Activated CD8-positive, alpha-beta T cell treated with anti-CD3 and anti-CD28 coated beads for 36 hours (primary cell): Measurements from ENCODE around the gene TMEM161A. TPM values are rescaled to one million over a fixed set of nuclear protein-coding genes. Genes with fewer than 3 reads are reported as not detected.
"Not testable (repeated sequence)": the region's sequence is repeated elsewhere in the genome, so short reads cannot be mapped to it uniquely, and the experiment has no call there.

Experiments
- ATAC-seq: fragments of 200-7000 bp; cut with Tn5 transposase; one replicate; pipeline ENCODE4 v1.10.0; 2021; ENCODE audit warnings: mild to moderate bottlenecking, moderate library complexity
- CTCF ChIA-PET: fragments of 350-600 bp; sonication (Branson Sonifier 250); formaldehyde crosslinking; loops from one replicate; lab custom pipeline; 2021; ENCODE audit warnings: antibody characterized with exemption; lab: Charles Lee
- POLR2A ChIA-PET: fragments of 350-600 bp; sonication (Branson Sonifier 250); formaldehyde crosslinking; loops from one replicate; lab custom pipeline; 2021; ENCODE audit warnings: antibody characterized with exemption; lab: Charles Lee
- DNase-seq: peaks from one replicate; pipeline ENCODE4 v3.0.0-alpha.2; 2020
- H3K27ac Mint-ChIP-seq: one replicate; pipeline ENCODE4 v1.8.0; 2021; ENCODE audit warnings: mild to moderate bottlenecking, mixed read lengths
- H3K27me3 Mint-ChIP-seq: one replicate; pipeline ENCODE4 v1.8.0; 2021; ENCODE audit warnings: mixed read lengths
- H3K36me3 Mint-ChIP-seq: one replicate; pipeline ENCODE4 v1.8.0; 2021; ENCODE audit warnings: low read depth, mixed read lengths
- H3K4me1 Mint-ChIP-seq: one replicate; pipeline ENCODE4 v1.8.0; 2021; ENCODE audit warnings: low read depth, mixed read lengths
- H3K4me3 Mint-ChIP-seq: one replicate; pipeline ENCODE4 v1.8.0; 2021; ENCODE audit warnings: mild to moderate bottlenecking, moderate library complexity, mixed read lengths
- H3K9me3 Mint-ChIP-seq: one replicate; pipeline ENCODE4 v1.8.0; 2021; ENCODE audit warnings: mixed read lengths
- CTCF ChIP-seq: fragments of 200-600 bp; IDR thresholded peaks from one replicate; pipeline ENCODE4 v1.8.0; 2022; ENCODE audit warnings: antibody characterized with exemption, mild to moderate bottlenecking
- intact Hi-C: fragments of 100-400 bp; cut with micrococcal nuclease; formaldehyde crosslinking; loops from one replicate; pipeline ENCODE4 v1.10.0; 2022
- total RNA-seq, 2 experiments: library from RNA; stranded (reverse); gene quantifications; one replicate each; pipeline ENCODE4 v1.2.3, GENCODE V29; 2021

Gene TMEM161A
- total RNA-seq, 2 experiments from 2014 or later, result 24.4 to 26.2 TPM

- POLR2A ChIA-PET, result no interaction called here
- Mint-ChIP-seq H3K4me1 (no peaks in the 10 kb centered on the region), H3K4me3 (no peak overlapping the region), H3K27ac (no peak overlapping the region), H3K27me3 (no peaks in the 10 kb centered on the region), H3K9me3 (no peaks in the 10 kb centered on the region), H3K36me3 (peaks cover 17% of the 10 kb centered on the region)
- TF ChIP-seq CTCF, result no peak
- no peak for ATAC-seq
- CTCF ChIA-PET, result no interaction called here
- intact Hi-C loops, result no loop called here
- no peak for DNase-seq
Observed at GRCh38 chr19:19179548-19180441, 41.5 kb upstream of the TMEM161A start.

GRCh38 chr19:19176950-19177349 lies 38.7 kb upstream of the TMEM161A start:
- no peak overlapping the region for H3K27ac Mint-ChIP-seq
- CTCF ChIA-PET, result interaction anchor here (1.4 to 5.7 kb wide), 3 partner anchors 16 to 49 kb away, joined by 3 to 49 read pairs (median 4); no protein-coding TSS in a partner anchor

GRCh38 chr19:19173243-19173642 lies 35.0 kb upstream of the TMEM161A start:
- POLR2A ChIA-PET, result not testable (repeated sequence)

More at GRCh38 chr19:19176950-19177349, 38.7 kb upstream of the TMEM161A start:
- DNase-seq (no peak), ATAC-seq (no peak)
- no peaks in the 10 kb centered on the region for H3K27me3 Mint-ChIP-seq
- H3K9me3 Mint-ChIP-seq, result no peaks in the 10 kb centered on the region
- no peak for TF ChIP-seq CTCF
- H3K4me1 Mint-ChIP-seq, result no peaks in the 10 kb centered on the region
- intact Hi-C loops, result no loop called here
- POLR2A ChIA-PET, result no interaction called here
- no peak overlapping the region for H3K4me3 Mint-ChIP-seq
- H3K36me3 Mint-ChIP-seq, result peaks cover 16% of the 10 kb centered on the region

GRCh38 chr19:19171821-19172532 lies 33.7 kb upstream of the TMEM161A start:
- CTCF ChIA-PET, result interaction anchor here (5.7 kb wide), 1 partner anchor 25 kb away, joined by 49 read pairs; no protein-coding TSS in a partner anchor
- POLR2A ChIA-PET, result no interaction called here
- Mint-ChIP-seq H3K4me1 (peaks cover 12% of the 10 kb centered on the region), H3K27ac (no peak overlapping the region), H3K9me3 (no peaks in the 10 kb centered on the region), H3K36me3 (no peaks in the 10 kb centered on the region), H3K27me3 (peaks cover 4% of the 10 kb centered on the region), H3K4me3 (no peak overlapping the region)
- DNase-seq, result no peak
- ATAC-seq, result no peak
- intact Hi-C loops, result no loop called here
- TF ChIP-seq CTCF, result no peak

More at GRCh38 chr19:19173243-19173642, 35.0 kb upstream of the TMEM161A start:
- ATAC-seq, DNase-seq, intact Hi-C loops, H3K9me3 Mint-ChIP-seq, H3K36me3 Mint-ChIP-seq, H3K4me3 Mint-ChIP-seq, H3K27ac Mint-ChIP-seq, H3K27me3 Mint-ChIP-seq: not testable (repeated sequence)
- CTCF ChIA-PET, result interaction anchor here (0.6 to 5.7 kb wide), 5 partner anchors 13 to 30 kb away, joined by 3 to 49 read pairs (median 18); partner anchors contain the start of genes BORCS8 and RFXANK
- H3K4me1 Mint-ChIP-seq, result peaks cover 12% of the 10 kb centered on the region

- POLR2A ChIA-PET, result no interaction called here
- no peak for ATAC-seq
- Mint-ChIP-seq H3K36me3 (no peaks in the 10 kb centered on the region), H3K27ac (no peak overlapping the region), H3K4me1 (peaks cover 12% of the 10 kb centered on the region), H3K4me3 (no peak overlapping the region), H3K9me3 (no peaks in the 10 kb centered on the region), H3K27me3 (peaks cover 4% of the 10 kb centered on the region)
- no peak for TF ChIP-seq CTCF
- intact Hi-C loops, result no loop called here
- CTCF ChIA-PET, result no interaction called here
- no peak for DNase-seq
Observed at GRCh38 chr19:19170873-19171672, 32.8 kb upstream of the TMEM161A start.
